HG02610 (cell line): ENCODE data around the gene SFMBT1.

Source experiments
- ATAC-seq: cut with Tn5 transposase; IDR thresholded peaks from one replicate; pipeline ENCODE4 v1.9.1; 2021; ENCODE audit warnings: mild to moderate bottlenecking, moderate library complexity; ENCODE audit not compliant: unreplicated experiment

Gene SFMBT1

GRCh38 chr3:53045518-53046170 is at the start of gene SFMBT1:
Gene SFMBT1 (minus strand): TSS chr3:53046073. CDS start chr3:52969128, 76,945 bp downstream.
- peak; percentile 49 for ATAC-seq

GRCh38 chr3:53092942-53093341 is 47.1 kb upstream of the SFMBT1 start:
- ATAC-seq, result no peak

- no peak for ATAC-seq
Measured at GRCh38 chr3:53092216-53092615, 46.3 kb upstream of the SFMBT1 start.

- no peak for ATAC-seq
Measured at GRCh38 chr3:53091011-53091410, 45.1 kb upstream of the SFMBT1 start.

GRCh38 chr3:53089511-53089910 is 43.6 kb upstream of the SFMBT1 start:
- no peak for ATAC-seq

GRCh38 chr3:53085476-53085875 is 39.6 kb upstream of the SFMBT1 start:
- ATAC-seq, result no peak

- ATAC-seq, result no peak
Measured at GRCh38 chr3:53084310-53085001, 38.6 kb upstream of the SFMBT1 start.

- ATAC-seq, result no peak
Measured at GRCh38 chr3:53083949-53084309, 38.1 kb upstream of the SFMBT1 start.

- ATAC-seq, result no peak
Measured at GRCh38 chr3:53083521-53083920, 37.6 kb upstream of the SFMBT1 start.

GRCh38 chr3:53082736-53083135 is 36.9 kb upstream of the SFMBT1 start:
- no peak for ATAC-seq

- no peak for ATAC-seq
Measured at GRCh38 chr3:53081318-53081717, 35.4 kb upstream of the SFMBT1 start.

GRCh38 chr3:53080612-53081205 is 34.8 kb upstream of the SFMBT1 start:
- ATAC-seq, result no peak

GRCh38 chr3:53079791-53080555 is 34.1 kb upstream of the SFMBT1 start:
- no peak for ATAC-seq

GRCh38 chr3:53079147-53079546 is 33.3 kb upstream of the SFMBT1 start:
- no peak for ATAC-seq

- ATAC-seq, result no peak
Measured at GRCh38 chr3:53078656-53079055, 32.8 kb upstream of the SFMBT1 start.

GRCh38 chr3:53077476-53078220 is 31.8 kb upstream of the SFMBT1 start:
- ATAC-seq, result no peak

- ATAC-seq, result no peak
Measured at GRCh38 chr3:53075743-53076140, 29.9 kb upstream of the SFMBT1 start.

GRCh38 chr3:53074761-53075742 is 29.2 kb upstream of the SFMBT1 start:
- no peak for ATAC-seq

GRCh38 chr3:53074366-53074696 is 28.5 kb upstream of the SFMBT1 start:
- no peak for ATAC-seq
